Stimulated activated CD8-positive, alpha-beta memory T cell treated with anti-CD3 and anti-CD28 coated beads, Interleukin-7, amount 100 ng/mL, for 24 hours (primary cell): ENCODE measurements around the gene ZNF835.
"Not testable (repeated sequence)": the region's sequence is repeated elsewhere in the genome, so short reads cannot be mapped to it uniquely, and the experiment has no call there.

Source experiments
- DNase-seq: peaks from one replicate; pipeline ENCODE4 v3.0.0-alpha.2; 2020; ENCODE audit warnings: low read depth

Gene ZNF835

DNA sequence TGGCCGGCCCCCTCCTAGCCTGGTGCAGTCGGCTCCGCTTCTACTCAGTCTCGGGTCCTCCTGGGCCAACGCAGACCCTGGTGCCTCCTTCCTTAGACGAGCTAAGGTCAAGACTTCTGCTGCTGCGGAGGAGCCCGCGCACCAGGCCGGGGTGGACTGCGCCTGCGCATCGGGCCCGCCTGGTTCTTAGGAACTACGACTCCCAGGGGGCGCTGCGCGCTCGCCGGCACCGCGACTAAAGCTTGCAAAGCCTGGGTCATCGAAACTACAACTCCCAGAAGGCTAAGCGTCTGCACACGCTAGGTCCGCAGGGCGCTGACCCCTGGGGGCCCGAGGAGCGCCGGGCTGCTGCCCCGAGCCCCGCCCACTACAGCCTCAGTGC, at the start of gene ZNF835:
ZNF835 (minus strand) TSS at position 145 of the 382 bp plus-strand sequence. CDS start 6,559 bp downstream, outside the sequence.
- peak; percentile 64 for DNase-seq

DNA sequence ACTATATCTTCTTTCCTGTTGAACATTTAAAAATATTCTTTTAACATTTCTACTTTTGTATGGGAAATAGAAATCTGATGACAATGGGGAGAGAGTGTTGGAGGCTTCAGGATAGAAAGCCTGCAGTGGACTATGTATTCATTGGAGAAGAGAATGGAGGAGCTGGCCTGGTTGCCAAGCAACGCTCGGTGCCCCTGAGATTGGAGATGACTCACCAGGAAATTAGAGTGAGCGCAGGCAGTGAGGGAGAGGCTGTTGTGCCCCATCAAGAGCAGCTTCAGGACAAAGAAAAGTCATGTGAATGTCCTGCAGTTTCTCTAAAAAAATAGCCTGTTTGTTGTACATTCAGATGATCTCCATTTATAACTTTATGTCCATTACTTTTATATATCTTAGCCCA, 48.7 kb upstream of the ZNF835 start:
- DNase-seq, result no peak

DNA sequence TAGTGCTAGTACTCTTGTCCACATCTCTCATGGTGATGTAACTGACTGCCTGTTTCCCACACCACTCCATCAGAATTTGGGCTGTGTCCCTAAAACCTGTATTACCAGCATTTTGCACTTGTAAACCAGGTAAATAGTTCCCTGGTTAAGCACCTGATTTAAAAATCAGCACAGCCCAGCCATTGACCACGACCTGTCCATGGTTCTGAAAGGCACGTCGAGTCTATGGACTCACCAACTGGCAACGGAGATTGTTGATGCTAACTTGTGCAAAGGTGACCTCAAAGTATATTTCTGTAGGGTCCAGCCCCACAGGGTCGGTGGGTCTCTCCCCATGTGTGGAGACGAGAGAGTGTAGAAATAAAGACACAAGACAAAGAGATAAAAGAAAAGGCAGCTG, 46.7 kb upstream of the ZNF835 start:
- no peak for DNase-seq

DNA sequence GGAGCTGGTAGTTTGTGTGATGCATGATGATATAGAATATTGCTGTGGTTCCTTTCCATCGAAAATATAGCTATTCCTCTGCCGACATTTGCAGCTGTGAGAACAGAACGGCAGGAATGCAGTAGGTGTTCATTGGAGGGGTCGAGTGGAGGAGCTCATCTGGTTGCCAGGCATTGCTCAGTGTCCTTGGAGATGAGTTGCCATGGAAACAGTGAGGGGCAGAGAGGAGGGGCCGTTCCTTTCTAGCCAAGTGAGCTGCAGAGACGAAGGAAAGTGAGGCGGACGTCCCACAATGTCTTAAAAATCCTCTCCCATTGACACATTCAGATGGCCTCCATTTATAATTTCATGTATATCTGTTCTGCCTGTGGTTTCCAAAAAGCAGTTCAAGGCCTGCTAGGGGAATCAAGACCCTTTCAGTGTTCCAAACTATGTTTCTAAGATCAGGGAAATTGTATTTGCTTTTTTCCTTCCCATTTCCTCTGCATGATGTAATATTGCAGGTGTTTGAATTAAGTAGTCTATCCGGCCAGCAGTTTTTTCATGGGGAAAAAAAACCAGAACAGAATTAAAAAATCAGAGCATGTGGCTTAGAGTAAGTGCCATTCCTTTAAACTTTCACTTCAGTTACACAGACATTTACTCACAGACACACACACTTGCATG, 41.2 kb upstream of the ZNF835 start:
- no peak for DNase-seq

DNA sequence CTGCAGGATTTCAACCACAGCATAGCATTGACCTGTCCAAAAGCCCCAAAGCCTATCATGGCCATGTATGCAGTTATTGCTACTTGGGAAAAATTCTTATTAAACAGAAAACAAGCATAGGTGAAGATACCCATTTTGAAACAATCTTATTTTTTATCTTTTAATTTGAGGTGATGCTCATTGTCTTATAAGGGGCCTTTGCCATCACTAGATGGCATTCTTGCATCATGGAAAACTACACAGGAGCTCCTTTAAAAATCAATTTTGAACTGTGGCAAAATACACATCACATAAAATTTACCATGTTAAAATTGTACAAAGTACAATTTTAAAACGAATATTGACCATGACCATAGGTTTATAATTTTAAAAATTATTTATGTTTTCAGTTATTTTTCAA, 38.9 kb upstream of the ZNF835 start:
- no peak for DNase-seq

DNA sequence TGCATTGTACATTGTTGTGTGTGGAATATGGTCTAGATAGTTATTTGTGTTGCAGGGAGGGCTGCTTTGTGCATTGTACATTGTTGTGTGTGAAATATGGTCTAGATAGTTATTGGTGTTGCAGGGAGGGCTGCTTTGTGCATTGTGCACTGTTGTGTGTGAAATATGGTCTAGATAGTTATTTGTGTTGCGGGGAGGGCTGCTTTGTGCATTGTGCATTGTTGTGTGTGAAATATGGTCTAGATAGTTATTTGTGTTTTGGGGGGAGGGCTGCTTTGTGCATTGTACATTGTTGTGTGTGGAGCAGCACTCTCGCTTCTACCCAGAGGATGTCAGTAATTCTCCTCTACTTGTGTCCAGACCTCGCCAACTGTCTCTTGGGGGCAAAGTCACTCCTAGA, 36.3 kb upstream of the ZNF835 start:
- no peak for DNase-seq

DNA sequence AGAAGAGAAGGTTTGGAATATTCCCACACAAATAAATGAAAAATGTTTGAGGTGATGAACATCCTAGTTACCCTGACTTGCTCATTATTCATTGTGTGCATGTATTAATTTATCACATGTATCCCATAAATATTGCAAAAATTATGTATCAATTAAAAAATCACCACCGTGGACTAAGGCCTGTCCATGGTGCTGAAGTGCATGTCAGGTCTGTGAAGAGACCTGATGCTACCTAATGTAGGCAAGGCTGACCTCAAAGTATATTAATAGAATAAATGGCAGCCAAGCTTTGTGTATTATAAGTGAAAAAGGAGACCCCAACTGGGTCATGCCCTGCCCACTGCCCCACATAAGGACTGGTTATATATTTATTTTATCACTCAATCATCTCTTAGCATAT, 34.4 kb upstream of the ZNF835 start:
- DNase-seq, result no peak

DNA sequence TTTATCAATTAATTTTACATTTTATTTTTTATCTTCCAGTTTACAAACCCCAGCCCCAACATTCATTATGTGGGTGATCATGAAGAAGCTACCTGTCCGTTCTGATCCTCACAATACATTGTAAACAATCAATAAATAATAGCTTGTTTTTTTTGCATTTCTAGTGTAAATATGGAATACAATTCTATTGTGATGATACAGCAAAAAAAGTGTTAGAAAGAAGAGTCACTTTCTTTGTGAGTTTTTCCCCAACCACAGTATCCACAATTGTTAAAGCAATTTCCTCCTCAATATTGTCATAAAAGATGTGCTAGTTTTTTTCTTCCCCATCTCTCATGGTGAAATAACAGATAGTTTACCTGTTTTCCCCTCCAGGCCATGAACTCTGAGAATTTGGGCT, 30.3 kb upstream of the ZNF835 start:
- no peak for DNase-seq

DNA sequence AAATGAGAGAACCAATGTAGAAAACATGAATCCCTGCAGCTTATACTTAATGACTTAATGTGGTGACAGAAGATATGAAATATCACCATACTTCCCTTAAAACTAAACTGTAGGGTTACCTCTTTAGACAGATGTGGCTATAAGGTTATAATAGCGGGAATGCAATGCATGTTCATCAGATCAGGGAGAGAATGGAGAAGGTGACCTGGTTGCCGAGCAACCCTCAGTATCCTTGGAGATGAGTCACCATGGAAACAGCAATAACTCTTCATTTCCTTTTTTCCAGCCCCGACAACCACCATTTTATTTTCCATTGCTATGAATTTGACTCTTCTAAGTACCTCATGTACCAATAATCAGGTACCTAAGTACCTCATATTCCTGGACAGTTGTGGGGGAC, 28.0 kb upstream of the ZNF835 start:
- DNase-seq, result no peak

DNA sequence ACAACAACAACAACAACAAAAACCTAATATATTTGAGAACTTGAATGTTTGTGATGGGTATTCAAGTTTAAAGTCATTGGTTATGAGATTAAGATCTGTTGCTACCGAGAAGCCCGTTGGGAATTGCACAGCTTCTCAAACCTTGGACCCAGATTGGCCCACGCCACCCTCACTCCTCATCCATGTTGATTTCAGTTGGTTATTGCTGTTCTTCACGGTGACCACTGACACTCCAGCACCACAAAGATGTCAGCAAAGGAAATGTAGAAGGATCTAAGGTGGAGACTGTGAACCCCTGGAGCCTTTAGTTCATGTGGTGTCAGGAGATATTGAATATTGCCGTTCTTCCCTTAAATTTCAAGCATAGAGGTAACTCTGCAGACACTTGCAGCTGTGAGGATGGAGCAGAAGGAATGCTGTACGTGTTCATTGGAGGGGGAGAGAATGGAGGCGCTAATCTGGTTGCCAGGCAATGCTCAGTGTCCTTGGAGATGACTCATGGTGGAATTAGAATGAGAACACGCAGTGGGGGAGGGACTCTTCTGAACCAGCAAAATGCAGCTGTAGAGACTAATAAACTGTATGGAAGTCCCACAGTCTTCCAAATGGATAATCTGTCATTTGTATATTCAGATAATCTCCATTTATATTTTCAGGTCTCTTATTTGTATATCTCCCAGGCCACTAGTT, 20.8 kb upstream of the ZNF835 start:
- DNase-seq, result no peak

DNA sequence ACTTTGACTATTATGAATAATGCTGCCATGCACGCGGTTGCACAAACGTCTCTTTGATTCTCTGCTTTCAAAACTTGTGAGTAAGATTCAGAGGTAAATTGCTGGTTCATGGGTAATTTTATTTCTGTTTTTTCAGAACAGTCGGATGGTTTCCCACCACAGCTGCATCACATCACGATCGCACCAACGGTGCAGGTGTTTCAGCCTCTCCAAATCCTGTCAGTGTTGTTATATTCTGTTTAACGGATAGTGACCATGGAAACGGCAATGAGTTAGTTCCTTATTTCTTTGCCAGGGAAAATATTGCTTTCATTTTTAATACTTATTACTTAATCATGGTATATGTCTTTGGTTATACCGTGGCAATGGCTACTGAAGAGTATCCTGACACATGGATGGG, 19.1 kb upstream of the ZNF835 start:
- no peak for DNase-seq

DNA sequence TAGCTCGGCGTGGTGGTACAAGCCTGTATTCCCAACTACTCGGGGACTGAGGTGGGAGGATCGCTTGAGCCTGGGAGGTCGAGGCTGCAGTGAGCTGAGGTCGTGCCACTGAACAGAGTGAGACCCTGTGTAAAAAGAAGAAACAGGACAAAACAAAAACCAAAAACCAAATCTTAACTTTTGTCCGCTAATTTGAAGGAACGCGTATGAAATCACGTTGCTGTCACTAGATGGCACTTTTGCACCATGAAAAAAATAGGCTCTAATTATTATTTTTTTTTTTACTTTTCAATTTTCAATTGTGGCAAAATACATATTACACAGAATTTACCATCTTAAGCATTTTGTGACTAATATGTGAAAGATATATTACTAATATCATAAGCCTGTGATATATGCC, 17.6 kb upstream of the ZNF835 start:
- DNase-seq, result no peak

DNA sequence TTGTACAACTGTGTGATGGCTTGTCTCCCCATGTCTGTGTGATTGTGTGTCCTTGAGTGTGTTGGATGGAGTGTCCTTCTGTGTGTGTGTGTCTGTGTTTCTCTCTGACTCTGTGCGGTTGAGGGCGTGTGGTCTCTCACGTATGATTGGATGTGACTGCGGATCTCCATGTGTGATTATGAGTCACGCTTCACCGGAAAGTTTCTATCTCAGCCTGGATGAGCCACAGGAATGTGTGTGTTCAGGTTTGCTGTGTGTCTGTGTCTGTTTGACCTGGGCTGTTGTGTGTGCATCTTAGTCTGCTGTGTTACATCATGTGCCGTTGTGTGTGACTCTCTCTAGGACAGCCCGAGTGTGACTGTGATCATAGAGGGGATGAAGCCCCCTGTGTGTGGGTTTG, 15.5 kb upstream of the ZNF835 start:
- no peak for DNase-seq

DNA sequence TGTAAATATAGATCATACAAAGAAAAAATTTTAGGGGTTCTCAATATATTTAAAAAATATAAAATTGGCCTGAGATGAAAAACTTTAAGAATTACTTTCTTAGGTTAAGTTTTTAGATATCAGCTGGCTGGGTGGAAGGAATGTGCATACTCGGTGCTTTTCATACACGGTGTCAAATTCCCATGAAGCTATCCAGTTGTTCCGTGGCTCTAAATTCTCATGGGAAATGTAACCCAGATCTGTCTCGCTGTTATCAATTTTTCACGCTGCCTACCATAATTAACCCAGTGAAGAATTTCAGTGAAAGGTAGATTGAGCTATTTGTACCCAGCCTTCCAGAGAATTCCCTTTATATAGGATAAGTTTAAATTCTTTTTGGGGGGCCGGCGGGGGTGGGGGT, 11.6 kb upstream of the ZNF835 start:
- DNase-seq, result no peak

DNA sequence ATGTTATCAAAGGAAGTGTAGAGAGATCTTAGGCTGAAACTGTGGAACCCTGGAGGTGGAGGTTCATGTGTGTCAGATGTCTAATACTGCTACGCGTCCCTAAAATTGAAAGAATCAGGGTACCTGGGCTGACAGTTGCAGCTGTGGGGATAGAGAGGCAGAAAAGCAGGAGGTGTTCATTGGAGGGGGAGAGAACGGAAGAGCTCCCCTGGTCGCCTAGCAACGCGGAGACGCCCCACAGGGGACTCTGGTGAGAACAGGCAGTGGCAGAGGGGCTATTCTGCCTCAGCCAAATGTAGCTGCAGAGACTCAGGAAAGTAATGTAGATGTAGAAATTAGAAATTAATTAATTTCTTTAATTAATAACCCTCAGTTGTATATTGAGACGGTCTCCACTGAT, 10.1 kb upstream of the ZNF835 start:
- DNase-seq, result no peak

DNA sequence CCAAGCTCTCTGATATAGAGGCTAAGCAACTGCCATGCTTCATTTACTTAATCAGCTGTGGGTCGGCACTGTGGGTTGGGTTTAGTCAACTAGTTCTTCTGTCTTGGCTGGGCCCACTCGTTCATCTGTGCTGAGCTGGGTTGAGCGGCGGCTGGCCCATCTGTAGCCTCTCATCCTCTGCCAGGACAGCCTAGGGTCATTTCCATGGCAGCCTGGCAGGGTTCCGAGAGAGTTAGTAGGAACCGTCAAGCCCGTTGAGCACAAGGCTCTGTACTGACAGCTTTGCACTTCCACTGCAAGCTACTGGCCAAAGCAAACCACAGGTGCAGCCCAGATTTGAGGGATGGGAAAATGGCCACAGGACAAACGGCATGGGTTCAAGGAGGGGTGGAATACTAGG, 6.6 kb upstream of the ZNF835 start:
- DNase-seq, result no peak

DNA sequence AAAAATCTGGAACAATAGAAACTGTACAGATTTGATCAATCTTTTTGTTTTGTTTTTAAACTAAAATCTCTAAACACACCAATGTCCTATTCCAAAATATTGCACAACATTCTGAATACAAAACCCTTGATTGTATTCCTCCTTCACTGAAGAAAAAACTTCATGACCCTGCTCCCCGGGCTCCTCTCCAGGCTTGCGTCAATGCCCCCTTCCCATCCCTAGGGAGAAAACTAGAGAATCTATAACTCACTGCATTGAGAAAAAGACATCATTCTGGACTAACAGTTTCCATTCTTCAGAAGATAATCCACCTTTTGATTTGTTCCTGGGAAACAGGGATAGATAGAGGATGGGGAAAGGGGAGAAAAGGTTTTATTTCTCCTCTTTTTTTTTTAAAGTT, 1.1 kb upstream of the ZNF835 start:
- not testable (repeated sequence) for DNase-seq

DNA sequence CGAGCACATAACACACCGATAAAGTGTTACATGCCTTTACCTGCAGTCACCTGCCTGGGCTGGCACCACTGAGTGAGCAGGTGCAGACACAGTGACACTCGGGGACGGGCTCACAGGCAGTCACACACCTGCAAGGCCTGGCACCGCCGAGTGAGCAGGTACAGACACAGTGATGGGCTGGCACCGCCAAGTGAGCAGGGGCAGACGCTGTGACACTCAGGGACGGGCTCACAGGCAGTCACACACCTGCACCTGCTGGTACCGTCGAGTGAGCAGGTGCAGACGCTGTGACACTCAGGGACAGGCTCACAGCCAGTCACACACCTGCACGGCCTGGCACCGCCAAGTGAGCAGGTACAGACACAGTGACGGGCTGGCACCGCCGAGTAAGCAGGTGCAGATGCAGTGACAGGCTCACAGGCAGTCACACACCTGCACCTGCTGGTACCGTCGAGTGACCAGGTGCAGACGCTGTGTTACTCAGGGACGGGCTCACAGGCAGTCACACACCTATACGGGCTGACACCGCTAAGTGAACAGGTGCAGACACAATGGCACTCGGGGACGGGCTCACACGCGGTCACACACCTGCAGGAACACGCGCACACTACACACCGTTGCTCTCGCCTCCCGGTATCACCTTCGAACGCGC, 470 bp downstream of the ZNF835 start:
- no peak for DNase-seq

DNA sequence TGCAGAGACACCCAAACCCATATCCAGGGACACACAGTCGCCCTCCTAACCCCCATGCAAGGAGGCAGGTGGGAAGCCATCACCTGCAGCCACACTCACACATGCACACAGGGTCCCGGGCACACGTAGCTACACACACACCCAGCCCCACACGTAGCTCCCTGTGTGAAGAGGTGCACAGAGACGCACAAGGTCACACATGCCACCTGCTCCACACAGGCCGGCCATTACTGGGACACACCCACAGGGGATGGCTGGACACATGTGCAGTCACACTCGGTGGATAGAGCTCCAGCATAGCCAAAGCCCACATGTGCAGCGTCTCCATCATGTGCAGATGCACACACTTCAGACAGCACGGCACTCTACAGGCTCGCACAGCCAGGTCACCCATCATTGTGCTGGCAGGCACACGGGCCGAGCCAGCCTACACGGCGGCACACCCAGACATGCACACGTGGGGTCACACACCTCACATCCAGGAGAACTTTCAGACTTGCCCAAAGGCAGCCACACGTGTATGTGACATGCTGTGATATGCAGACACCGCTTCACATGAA, 1.1 kb downstream of the ZNF835 start:
- DNase-seq, result no peak

DNA sequence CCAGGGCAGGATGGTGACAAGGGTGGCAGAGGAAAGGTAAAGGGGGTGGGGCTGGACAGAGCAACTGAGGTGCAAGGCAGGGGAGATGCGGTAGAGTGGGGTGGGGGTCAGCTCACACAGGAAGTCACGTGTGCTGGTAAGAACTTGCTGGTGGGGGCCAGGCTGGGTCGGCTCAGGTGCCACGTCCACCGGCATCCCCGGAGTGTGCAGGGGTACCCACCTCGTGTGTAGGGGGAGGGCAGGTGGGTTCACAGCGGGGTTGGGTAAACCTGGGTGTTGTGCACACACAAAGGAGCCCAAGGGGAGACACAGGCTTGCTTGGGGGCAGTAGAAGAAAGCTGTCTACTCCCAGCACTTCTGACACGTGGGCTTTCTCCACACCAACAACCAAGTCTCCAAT, 2.9 kb downstream of the ZNF835 start:
- DNase-seq, result no peak

DNA sequence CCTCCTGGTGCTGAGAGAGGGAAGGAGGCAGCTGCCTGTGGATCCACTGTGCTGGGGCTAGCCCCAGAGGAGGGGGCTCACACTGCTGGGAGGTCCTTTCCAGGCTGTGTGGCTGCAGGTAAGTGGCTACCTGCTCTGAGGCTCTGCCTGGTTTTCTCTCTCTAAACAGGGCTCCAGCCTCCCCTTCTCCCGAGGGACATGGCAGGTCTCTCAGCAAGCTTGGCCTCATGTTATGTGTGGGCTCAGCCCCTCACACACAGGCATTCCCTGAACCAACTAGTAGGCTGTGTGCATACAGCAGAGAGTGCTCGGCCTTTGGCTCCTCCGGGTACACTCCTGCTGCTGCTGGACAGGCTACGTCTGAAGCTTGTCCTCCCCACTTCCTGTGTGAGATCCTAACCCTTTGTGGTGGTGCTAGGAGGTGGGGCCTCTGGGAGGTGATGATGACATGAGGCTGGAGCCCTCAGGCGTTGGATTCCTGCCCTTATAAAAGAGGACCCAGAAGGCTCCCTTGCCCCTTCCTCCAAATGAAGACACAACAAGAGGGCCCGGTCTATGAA, 4.2 kb downstream of the ZNF835 start:
- no peak for DNase-seq

DNA sequence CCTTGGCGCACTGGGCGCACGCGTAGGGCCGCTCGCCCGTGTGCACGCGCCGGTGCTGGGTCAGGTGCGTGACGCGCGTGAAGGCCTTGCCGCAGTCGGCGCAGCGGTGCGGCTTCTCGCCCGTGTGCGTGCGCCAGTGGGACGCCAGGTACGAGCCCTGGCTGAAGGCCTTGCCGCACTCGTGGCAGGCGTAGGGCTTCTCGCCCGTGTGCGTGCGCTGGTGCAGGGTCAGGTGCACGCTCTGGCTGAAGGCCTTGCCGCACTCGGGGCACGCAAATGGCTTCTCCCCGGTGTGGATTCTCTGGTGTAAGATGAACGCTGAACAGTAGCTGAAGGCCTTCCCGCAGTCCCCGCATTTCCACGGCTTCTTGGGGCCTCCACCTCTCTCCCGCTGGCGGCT, 7.0 kb downstream of the ZNF835 start:
- DNase-seq, result no peak

DNA sequence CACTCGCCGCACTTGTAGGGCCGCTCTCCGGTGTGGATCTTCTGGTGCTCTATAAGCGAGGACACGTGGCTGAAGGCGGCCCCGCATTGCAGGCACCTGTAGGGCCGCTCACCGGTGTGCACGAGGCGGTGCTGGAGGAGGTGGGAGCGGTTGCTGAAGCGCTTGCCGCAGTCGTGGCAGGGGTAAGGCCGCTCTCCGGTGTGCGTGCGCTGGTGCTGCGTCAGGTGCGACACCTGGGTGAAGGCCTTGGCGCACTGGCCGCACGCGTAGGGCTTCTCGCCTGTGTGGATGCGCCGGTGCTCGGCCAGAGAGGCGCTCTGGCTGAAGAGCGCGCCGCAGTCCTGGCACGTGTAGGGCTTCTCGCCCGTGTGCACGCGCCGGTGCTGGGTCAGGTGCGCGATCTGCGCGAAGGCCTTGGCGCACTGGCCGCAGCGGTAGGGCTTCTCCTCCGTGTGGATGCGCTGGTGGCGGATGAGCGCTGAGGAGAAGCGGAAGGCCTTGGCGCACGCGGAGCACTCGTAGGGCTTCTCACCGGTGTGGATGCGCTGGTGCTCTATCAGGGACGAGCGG, 7.5 kb downstream of the ZNF835 start:
- DNase-seq, result no peak
